HepG2 (cell line): ENCODE results near the gene FNDC3B. TPM values are rescaled to one million over a fixed set of nuclear protein-coding genes. Genes with fewer than 3 reads are reported as not detected.

Experiments used
- ATF7 ChIP-seq, 2 experiments: fragments of 450-650 bp in 1 of 2; sonication (generic) in 1 of 2; formaldehyde crosslinking in 1 of 2; IDR thresholded peaks; 2 replicates each; pipeline versions ENCODE4 v1.4.0 to v1.6.1; 2016 to 2020; ENCODE audit warnings: antibody characterized with exemption in 1 of 2, mild to moderate bottlenecking in 1 of 2, missing genetic modification reagents in 1 of 2
- BHLHE40 ChIP-seq: IDR thresholded peaks from 2 replicates; pipeline ENCODE4 v1.6.1; 2011; ENCODE audit warnings: low read length, improper control_type of control experiment
- EHMT2 ChIP-seq: fragments of 200-600 bp; sonication (generic); IDR thresholded peaks from 2 replicates; pipeline ENCODE4 v1.7.0; 2017; ENCODE audit warnings: antibody characterized with exemption, low read depth, low read length, borderline replicate concordance
- GTF2F1 ChIP-seq: fragments of 150-350 bp; IDR thresholded peaks from 2 replicates; pipeline ENCODE4 v1.6.1; 2014; ENCODE audit warnings: low read length
- MAFG ChIP-seq: sonication (generic); formaldehyde crosslinking; IDR thresholded peaks from 2 replicates; pipeline ENCODE4 v1.5.1; 2020; ENCODE audit warnings: mild to moderate bottlenecking, missing genetic modification reagents
- MIER3 ChIP-seq: IDR thresholded peaks from 2 replicates; pipeline ENCODE4 v1.6.1; 2016; ENCODE audit warnings: missing compliant biosample characterization, borderline replicate concordance
- POLR2G ChIP-seq: fragments of 200-400 bp; formaldehyde crosslinking; IDR thresholded peaks from 2 replicates; pipeline ENCODE4 v1.6.1; 2018; ENCODE audit warnings: mild to moderate bottlenecking, low read depth, low read length, moderate library complexity
- RBFOX2 ChIP-seq: fragments of 200-400 bp; formaldehyde crosslinking; IDR thresholded peaks from 2 replicates; pipeline ENCODE4 v1.6.1; 2017; ENCODE audit warnings: low read depth, mild to moderate bottlenecking, low read length
- RBM22 ChIP-seq: fragments of 200-400 bp; formaldehyde crosslinking; optimal IDR thresholded peaks from 2 replicates; pipeline ENCODE3; 2017; ENCODE audit warnings: mild to moderate bottlenecking, low read length, moderate library complexity
- SIN3A ChIP-seq: IDR thresholded peaks from 2 replicates; pipeline ENCODE4 v1.6.1; 2011; ENCODE audit warnings: low read depth, mild to moderate bottlenecking, control low read depth, low read length, borderline replicate concordance
- SMARCE1 ChIP-seq: fragments of 450-650 bp; IDR thresholded peaks from 2 replicates; pipeline ENCODE4 v1.6.1; 2017; ENCODE audit warnings: borderline replicate concordance
- STAT5B ChIP-seq: sonication (generic); formaldehyde crosslinking; IDR thresholded peaks from 2 replicates; pipeline ENCODE4 v1.4.0; 2020; ENCODE audit warnings: missing genetic modification reagents
- SUZ12 ChIP-seq: fragments of 150-350 bp; IDR thresholded peaks from 2 replicates; pipeline ENCODE4 v1.6.1; 2014; ENCODE audit warnings: low read depth, low read length
- U2AF2 ChIP-seq: fragments of 200-400 bp; formaldehyde crosslinking; IDR thresholded peaks from 2 replicates; pipeline ENCODE4 v1.6.1; 2017; ENCODE audit warnings: low read depth, mild to moderate bottlenecking, low read length
- ZBTB20 ChIP-seq: sonication (generic); formaldehyde crosslinking; IDR thresholded peaks from 2 replicates; pipeline ENCODE4 v1.8.1; 2023; ENCODE audit warnings: missing genetic modification reagents, low read depth, mild to moderate bottlenecking, borderline replicate concordance
- ZNF3 ChIP-seq: IDR thresholded peaks from 2 replicates; pipeline ENCODE4 v1.7.0; 2017; ENCODE audit warnings: inconsistent platforms
- ZNF496 ChIP-seq: sonication (generic); formaldehyde crosslinking; IDR thresholded peaks from 2 replicates; pipeline ENCODE4 v1.8.1; 2023; ENCODE audit warnings: mild to moderate bottlenecking, moderate library complexity, missing genetic modification reagents; ENCODE audit not compliant: insufficient replicate concordance
- ZNF598 ChIP-seq: sonication (generic); formaldehyde crosslinking; IDR thresholded peaks from 2 replicates; pipeline ENCODE4 v1.5.1; 2020; ENCODE audit warnings: mild to moderate bottlenecking, missing genetic modification reagents, borderline replicate concordance
- ZNF781 ChIP-seq: sonication (generic); formaldehyde crosslinking; IDR thresholded peaks from 2 replicates; pipeline ENCODE4 v1.5.1; 2020; ENCODE audit warnings: borderline replicate concordance, mild to moderate bottlenecking, missing genetic modification reagents; ENCODE audit errors: not compliant biosample characterization
- polyA plus RNA-seq, 8 experiments: library from polyadenylated mRNA; depleted of rRNA in 3 of 8; stranded (reverse) in 7 of 8; unstranded in 1 of 8; fragments of >200 nt; fragmentation: Illumina TruSeq in 4 of 8; extraction: Trizol in 4 of 8; gene quantifications; 2 replicates each; pipeline versions ENCODE4 v1.2.1 to v1.2.3, GENCODE V29; 2011 to 2016; ENCODE audit warnings: low read depth in 4 of 8, missing spikeins in 1 of 8, mixed read lengths in 1 of 8; ENCODE audit not compliant: insufficient read depth in 1 of 8
- total RNA-seq, 5 experiments: library from RNA; depleted of rRNA; stranded (reverse); fragments of >200 nt; fragmentation: Illumina TruSeq; extraction: Trizol; gene quantifications; 2 replicates each; pipeline ENCODE4 v1.2.3, GENCODE V29; 2016; ENCODE audit warnings: low read depth in 1 of 5
- TF ChIP-seq, protein P1 (sequence below): sonication (generic); formaldehyde crosslinking; IDR thresholded peaks from one replicate; pipeline ENCODE4 v1.5.1; 2020; ENCODE audit warnings: mild to moderate bottlenecking, missing genetic modification reagents; ENCODE audit errors: not compliant biosample characterization
- TF ChIP-seq, protein P2 (sequence below): sonication (generic); formaldehyde crosslinking; IDR thresholded peaks from 2 replicates; pipeline ENCODE4 v1.4.0; 2020; ENCODE audit warnings: missing genetic modification reagents, borderline replicate concordance

Gene FNDC3B
- total and polyA plus RNA-seq, 2 of the 13 experiments (the other 11 are each of a cell fraction or from before 2014, with no cell fraction given): 74.8 to 103 TPM

DNA sequence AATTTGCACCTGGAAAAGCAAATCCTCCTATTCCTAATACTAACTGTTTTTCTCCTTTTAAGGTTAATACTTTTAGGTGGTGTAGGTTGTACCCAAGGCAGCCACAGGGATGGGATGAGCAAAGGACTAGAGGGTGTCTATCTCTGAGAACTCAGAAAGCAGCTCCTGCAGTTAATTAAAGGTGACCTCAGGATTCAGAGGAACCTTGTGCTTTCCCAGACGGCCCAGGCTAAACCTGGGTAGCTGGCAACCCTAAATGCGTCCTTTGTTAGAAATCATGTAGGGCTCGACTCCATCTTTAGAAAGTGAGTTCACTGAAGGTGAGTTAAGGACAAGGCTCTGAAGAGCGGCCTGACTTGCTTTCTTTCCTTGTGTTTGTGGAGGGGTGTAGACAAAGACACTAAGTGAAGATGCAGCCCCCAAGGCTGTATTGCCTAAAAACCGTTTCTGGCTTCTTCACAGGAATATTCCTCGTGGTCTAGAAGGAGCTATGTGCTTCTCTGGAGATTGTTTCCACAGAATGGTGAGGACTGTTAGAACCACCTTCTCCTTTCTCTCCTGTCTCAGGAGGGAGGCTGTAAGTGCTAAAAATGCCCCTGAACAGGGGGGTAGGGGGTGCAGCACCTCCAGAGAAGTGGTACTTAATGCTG lies 14.9 kb downstream of the FNDC3B start (continued):
- TF ChIP-seq, protein P1, sequence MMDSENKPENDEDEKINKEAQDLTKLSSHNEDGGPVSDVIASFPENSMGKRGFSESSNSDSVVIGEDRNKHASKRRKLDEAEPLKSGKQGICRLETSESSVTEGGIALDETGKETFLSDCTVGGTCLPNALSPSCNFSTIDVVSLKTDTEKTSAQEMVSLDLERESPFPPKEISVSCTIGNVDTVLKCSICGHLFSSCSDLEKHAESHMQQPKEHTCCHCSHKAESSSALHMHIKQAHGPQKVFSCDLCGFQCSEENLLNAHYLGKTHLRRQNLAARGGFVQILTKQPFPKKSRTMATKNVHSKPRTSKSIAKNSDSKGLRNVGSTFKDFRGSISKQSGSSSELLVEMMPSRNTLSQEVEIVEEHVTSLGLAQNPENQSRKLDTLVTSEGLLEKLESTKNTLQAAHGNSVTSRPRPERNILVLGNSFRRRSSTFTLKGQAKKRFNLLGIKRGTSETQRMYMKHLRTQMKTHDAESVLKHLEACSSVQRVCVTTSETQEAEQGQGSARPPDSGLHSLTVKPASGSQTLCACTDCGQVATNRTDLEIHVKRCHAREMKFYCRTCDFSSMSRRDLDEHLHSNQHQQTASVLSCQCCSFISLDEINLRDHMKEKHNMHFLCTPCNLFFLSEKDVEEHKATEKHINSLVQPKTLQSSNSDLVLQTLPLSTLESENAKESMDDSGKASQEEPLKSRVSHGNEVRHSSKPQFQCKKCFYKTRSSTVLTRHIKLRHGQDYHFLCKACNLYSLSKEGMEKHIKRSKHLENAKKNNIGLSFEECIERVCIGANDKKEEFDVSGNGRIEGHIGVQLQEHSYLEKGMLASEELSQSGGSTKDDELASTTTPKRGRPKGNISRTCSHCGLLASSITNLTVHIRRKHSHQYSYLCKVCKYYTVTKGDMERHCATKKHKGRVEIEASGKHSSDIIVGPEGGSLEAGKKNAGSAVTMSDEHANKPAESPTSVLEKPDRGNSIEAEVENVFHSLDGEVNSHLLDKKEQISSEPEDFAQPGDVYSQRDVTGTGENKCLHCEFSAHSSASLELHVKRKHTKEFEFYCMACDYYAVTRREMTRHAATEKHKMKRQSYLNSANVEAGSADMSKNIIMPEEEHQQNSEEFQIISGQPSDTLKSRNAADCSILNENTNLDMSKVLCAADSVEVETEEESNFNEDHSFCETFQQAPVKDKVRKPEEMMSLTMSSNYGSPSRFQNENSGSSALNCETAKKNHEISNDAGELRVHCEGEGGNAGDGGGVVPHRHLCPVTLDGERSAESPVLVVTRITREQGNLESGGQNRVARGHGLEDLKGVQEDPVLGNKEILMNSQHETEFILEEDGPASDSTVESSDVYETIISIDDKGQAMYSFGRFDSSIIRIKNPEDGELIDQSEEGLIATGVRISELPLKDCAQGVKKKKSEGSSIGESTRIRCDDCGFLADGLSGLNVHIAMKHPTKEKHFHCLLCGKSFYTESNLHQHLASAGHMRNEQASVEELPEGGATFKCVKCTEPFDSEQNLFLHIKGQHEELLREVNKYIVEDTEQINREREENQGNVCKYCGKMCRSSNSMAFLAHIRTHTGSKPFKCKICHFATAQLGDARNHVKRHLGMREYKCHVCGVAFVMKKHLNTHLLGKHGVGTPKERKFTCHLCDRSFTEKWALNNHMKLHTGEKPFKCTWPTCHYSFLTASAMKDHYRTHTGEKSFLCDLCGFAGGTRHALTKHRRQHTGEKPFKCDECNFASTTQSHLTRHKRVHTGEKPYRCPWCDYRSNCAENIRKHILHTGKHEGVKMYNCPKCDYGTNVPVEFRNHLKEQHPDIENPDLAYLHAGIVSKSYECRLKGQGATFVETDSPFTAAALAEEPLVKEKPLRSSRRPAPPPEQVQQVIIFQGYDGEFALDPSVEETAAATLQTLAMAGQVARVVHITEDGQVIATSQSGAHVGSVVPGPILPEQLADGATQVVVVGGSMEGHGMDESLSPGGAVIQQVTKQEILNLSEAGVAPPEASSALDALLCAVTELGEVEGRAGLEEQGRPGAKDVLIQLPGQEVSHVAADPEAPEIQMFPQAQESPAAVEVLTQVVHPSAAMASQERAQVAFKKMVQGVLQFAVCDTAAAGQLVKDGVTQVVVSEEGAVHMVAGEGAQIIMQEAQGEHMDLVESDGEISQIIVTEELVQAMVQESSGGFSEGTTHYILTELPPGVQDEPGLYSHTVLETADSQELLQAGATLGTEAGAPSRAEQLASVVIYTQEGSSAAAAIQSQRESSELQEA (CRISPR knock-in tag): no peak
- TF ChIP-seq POLR2G: peak; percentile 51
- no peak for TF ChIP-seq SIN3A
- TF ChIP-seq ZNF781 (CRISPR knock-in tag): peak; percentile 41
- no peak for TF ChIP-seq SMARCE1
- TF ChIP-seq U2AF2: no peak
- no peak for TF ChIP-seq ATF7 (IDR thresholded peaks at IDR 0.05)
- TF ChIP-seq ATF7 (CRISPR knock-in tag; IDR thresholded peaks at IDR 0.05): no peak
- TF ChIP-seq SUZ12: no peak
- TF ChIP-seq ZNF598 (CRISPR knock-in tag): no peak
- TF ChIP-seq BHLHE40: no peak
- peak; percentile 59 for TF ChIP-seq RBFOX2
- peak; percentile 94 for TF ChIP-seq RBM22
- no peak for TF ChIP-seq STAT5B (CRISPR knock-in tag)
- TF ChIP-seq ZNF496 (CRISPR knock-in tag): no peak
- no peak for TF ChIP-seq MAFG (CRISPR knock-in tag)
- no peak for TF ChIP-seq ZNF3
- TF ChIP-seq EHMT2: no peak
- TF ChIP-seq ZBTB20 (CRISPR knock-in tag): no peak
- no peak for TF ChIP-seq MIER3 (CRISPR knock-in tag)
- TF ChIP-seq GTF2F1: no peak
- TF ChIP-seq, protein P2, sequence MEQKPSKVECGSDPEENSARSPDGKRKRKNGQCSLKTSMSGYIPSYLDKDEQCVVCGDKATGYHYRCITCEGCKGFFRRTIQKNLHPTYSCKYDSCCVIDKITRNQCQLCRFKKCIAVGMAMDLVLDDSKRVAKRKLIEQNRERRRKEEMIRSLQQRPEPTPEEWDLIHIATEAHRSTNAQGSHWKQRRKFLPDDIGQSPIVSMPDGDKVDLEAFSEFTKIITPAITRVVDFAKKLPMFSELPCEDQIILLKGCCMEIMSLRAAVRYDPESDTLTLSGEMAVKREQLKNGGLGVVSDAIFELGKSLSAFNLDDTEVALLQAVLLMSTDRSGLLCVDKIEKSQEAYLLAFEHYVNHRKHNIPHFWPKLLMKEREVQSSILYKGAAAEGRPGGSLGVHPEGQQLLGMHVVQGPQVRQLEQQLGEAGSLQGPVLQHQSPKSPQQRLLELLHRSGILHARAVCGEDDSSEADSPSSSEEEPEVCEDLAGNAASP (CRISPR knock-in tag): 0 out of 2 replicates have a peak, but pooled peaks have one; percentile 31
- TF ChIP-seq, all 625 proteins: peak for 7
